ENCODE measurements around the gene FRMD3.

Gene FRMD3

DNA sequence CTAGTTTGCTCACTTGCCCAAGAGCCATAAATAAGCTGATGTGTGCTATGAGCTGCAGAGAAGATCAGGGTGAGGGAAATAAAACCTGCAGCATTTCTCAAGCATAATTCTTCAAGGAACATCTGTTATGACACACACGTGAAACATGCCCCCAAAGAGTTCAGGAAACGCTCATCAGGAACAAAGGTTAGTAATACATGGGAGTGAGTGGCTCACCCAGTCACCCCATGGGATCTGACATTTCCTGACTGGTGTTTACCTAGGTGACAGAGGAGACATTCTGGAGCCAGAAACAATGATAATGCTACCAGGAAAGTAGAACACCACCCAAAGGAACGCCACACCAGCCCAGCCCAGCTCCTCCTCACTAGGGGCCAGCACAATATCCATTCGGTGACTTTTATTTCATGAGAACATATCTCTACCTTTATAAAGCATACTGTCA is 66.0 kb downstream of the FRMD3 start:
- DNase-seq: no peak

GRCh38 chr9:83471241-83471640 is 67.0 kb downstream of the FRMD3 start:
- no peak for DNase-seq

- no peak for DNase-seq
Measured at GRCh38 chr9:83469722-83470121, 68.5 kb downstream of the FRMD3 start.

- DNase-seq: no peak
Measured at GRCh38 chr9:83468821-83469220, 69.4 kb downstream of the FRMD3 start.

DNA sequence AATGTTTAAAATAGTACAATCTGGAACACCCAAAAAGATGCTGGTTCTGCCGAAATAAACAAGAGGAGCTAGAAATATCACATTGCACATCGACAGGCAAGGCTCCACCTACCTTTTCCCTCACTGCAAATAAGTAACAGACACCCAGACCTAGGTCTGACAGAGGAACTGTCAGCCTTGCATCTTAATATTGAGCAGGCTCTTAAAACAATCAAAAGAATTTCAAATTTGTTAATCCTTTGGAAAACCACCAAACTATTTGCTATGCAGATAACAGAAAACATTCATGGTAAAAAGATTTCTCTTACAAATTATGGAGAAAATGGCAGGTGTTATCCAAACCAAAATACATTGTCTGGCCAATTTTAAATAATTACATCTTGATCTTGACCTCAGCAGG is 71.3 kb downstream of the FRMD3 start:
- DNase-seq: no peak

DNA sequence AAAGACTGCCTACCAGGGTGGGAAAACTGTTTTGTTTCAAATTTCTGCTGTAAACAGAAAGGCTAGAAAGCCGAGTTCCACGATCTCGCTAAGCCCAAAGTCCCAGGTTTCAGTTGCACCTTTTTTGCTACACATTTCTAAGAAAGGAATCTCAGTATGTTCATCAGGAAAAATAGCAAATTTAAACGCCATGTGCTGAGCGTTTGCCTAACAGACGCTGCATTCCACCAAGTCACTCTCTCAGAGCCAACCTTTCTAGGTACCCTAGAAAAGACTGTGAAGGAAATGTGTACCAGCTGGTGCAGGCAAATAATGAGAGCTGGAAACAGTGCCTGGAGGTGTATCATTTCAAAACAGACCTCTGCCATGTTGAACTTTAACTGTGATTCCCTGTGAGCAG is 71.8 kb downstream of the FRMD3 start:
- DNase-seq: no peak

DNA sequence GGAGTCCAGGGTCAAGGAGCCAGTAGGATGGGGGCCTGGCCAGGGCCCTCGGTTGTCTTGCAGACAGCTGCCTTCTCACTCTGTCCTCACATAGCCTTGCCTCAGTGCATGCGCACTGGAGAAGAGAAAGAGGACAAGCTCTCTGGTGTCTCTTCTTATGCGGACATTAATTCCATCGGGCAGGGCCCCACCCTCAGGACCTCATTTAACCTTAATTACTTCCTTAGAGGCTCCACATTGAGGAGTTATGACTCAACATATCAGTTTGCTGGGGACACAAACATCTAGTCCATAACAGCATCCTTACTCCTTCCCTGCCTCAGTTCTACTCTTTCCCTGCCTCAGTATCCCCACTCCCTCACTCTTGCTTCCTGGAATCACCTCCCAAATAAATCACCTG is 78.4 kb downstream of the FRMD3 start:
- DNase-seq: no peak

DNA sequence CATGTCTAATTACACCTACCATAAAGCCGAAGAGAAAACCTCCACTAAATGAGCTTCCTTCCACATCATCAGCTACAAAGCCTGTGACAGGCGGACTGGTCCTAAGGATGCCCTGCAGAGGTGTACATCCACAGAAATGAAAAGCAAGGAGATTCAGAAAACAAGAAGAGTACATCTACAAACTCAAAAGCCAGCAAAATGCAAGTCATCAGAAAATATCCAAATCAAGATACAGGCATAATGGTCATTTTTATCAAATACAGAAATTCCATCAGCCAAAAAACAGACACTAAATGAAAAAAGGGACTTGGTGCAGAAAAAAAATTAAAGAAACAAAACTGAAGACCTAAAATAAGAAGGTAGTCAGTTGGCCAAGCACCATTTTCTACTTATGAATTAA is 79.7 kb downstream of the FRMD3 start:
- DNase-seq: no peak

DNA sequence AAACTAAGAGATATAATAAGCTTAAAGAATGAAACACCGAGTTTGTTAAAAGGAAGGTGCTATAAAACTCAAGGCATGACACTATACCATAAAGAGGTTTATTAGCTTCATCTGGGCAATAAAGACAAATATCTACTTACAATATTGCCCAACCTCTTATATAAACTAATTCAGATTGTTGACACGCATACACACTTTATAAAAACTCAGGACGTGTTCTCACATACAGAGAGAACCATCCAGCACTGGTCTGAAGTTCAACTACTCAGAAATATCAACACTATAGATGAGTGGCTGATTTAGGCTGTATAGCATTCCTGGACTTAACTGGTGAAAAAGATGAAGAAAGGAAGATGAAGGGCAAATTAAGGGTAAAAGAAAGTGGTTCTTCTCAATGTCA is 81.2 kb downstream of the FRMD3 start:
- DNase-seq: no peak

GRCh38 chr9:83456226-83456625 is 82.0 kb downstream of the FRMD3 start:
- DNase-seq: no peak

- DNase-seq: no peak
Measured at GRCh38 chr9:83454076-83454475, 84.1 kb downstream of the FRMD3 start.

- DNase-seq: no peak
Measured at GRCh38 chr9:83451308-83451707, 86.9 kb downstream of the FRMD3 start.

DNA sequence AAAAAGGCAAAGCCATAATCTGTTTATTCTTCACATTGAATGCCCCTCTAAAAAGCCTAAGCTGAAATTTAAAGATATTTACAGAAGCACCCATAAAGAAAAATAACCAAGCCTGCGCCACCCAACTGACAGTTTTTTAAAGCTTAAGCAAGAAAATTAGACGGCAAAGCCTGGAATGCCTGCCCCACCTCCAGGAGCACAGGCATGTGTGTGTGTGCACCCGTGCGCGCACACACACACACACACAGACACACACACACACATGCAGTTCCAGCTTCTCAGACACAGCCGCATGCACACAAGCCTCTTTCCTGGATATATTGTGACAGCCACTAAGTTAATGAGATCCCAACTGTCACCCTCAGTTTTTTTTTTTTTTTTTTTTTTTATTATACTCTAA is 88.2 kb downstream of the FRMD3 start:
- no peak for DNase-seq

DNA sequence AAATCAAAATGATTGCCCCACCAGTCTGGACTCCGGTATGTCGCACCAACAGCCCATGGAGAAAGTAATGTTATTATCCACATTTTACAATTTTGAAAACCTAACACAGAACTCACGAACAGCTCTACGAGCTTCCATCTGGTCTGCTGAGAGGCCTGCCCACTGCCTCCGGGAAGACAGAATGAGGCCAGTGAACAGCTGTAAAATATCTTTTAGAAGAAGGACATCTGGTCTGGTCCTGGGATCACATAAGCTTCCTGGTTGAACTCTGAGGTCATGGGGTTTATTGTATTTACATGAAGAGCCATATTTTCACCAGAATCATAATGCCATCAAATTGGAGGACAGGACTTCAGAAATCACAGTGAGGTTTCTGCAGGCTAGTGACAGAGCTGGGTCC is 89.0 kb downstream of the FRMD3 start:
- DNase-seq: no peak

GRCh38 chr9:83448626-83449025 is 89.6 kb downstream of the FRMD3 start:
- DNase-seq: no peak

GRCh38 chr9:83447351-83447750 is 90.8 kb downstream of the FRMD3 start:
- DNase-seq: no peak

- DNase-seq: no peak
Measured at GRCh38 chr9:83445703-83446265, 92.4 kb downstream of the FRMD3 start.

- DNase-seq: no peak
Measured at GRCh38 chr9:83444110-83444509, 94.1 kb downstream of the FRMD3 start.

GRCh38 chr9:83441390-83441789 is 96.8 kb downstream of the FRMD3 start:
- DNase-seq: no peak

- no peak for DNase-seq
Measured at GRCh38 chr9:83440641-83441040, 97.6 kb downstream of the FRMD3 start.

DNA sequence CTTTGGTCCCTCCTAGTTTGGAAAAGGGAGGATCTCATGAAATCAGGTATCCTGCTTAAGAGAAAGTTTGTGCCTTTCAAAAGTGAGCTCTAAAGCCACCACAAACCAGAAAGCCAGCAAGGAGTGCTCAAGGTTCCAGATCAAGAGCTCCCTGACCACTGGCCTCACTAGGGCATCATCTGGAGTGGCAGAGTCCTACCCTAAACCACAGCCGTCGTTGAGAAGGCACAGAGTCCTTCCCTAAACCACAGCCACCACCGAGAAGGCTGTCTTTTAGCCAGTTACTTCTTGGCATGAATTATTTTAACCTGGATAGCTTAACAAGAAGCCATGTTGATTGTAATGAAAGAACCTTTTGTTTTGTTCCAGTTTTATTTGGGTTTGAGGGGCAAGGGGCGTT is 102.9 kb downstream of the FRMD3 start:
- DNase-seq: no peak

GRCh38 chr9:83434254-83434653 is 103.9 kb downstream of the FRMD3 start:
- no peak for DNase-seq

- no peak for DNase-seq
Measured at GRCh38 chr9:83433846-83434245, 104.4 kb downstream of the FRMD3 start.

GRCh38 chr9:83432877-83433550 is 105.2 kb downstream of the FRMD3 start:
- no peak for DNase-seq

DNA sequence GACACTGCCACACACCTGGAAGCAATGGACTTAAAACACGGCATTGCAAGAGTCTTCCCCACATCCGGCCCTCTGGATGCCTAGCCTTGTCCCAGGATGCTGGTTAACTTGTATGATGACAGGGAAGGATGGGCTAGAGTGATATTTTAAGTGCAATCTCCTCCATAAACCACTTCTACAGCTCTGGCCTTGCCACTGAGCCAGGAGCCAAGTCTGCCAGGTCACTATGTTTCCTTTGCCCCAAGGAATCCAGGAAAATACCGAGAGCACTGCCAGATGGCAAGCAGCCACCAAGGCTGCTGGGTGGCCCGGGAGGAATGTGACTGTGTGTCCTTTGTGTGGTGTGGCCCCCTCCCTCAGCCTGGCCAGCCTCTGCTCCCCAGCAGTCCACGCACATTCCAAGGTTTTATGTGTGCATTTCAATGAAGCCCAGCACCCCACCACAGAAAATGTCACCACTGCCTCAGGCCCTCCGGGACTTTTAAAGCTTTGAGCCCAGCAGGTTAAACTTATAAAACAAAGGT is 106.0 kb downstream of the FRMD3 start:
- DNase-seq: no peak
